Transverse colon (tissue), 3 donors: ENCODE results near the gene SLC29A4.

Source experiments
- CTCF ChIP-seq, 5 experiments: fragments of 200-600 bp in 3 of 5; fragments of 450-650 bp in 2 of 5; sonication (generic) in 3 of 5; IDR thresholded peaks; 1 replicate in 2 of 5; 2 replicates in 3 of 5; pipeline ENCODE4 v1.5.1; 2016 to 2017; ENCODE audit warnings: antibody characterized with exemption in 5 of 5, inconsistent platforms in 3 of 5, mild to moderate bottlenecking in 2 of 5, moderate library complexity in 1 of 5
- POLR2A ChIP-seq: fragments of 450-650 bp; IDR thresholded peaks from one replicate; pipeline ENCODE4 v1.6.1; 2016; ENCODE audit warnings: antibody characterized with exemption, mild to moderate bottlenecking, moderate library complexity

GRCh38 chr7:5278766-5279165 lies 4.0 kb upstream of the SLC29A4 start:
- TF ChIP-seq CTCF (IDR thresholded peaks at IDR 0.05) (no peak), POLR2A (no peak)
